SK-N-SH (cell line): ENCODE measurements around the gene SYNGR2.

Experiments used
- EZH2phosphoT487 ChIP-seq: fragments of 200-600 bp; sonication (generic); IDR thresholded peaks from 2 replicates; pipeline ENCODE4 v1.6.1; 2017; ENCODE audit warnings: low read depth, mixed run types, mild to moderate bottlenecking, antibody characterized with exemption, moderate library complexity, borderline replicate concordance
- JUND ChIP-seq: IDR thresholded peaks from 2 replicates; pipeline ENCODE4 v1.4.0; 2012
- MAX ChIP-seq: IDR thresholded peaks from 2 replicates; pipeline ENCODE4 v1.4.0; 2012; ENCODE audit warnings: low read depth
- PBX3 ChIP-seq: IDR thresholded peaks from 2 replicates; pipeline ENCODE4; 2012
- RAD21 ChIP-seq: IDR thresholded peaks from 2 replicates; pipeline ENCODE4 v1.6.1; 2012; ENCODE audit warnings: mild to moderate bottlenecking, low read length
- SMC3 ChIP-seq: IDR thresholded peaks from 2 replicates; pipeline ENCODE4 v1.6.1; 2012; ENCODE audit warnings: low read depth, low read length, improper control_type of control experiment
- TAF1 ChIP-seq: IDR thresholded peaks from 2 replicates; pipeline ENCODE4 v1.6.1; 2012; ENCODE audit warnings: low read depth, mild to moderate bottlenecking, low read length, moderate library complexity, borderline replicate concordance
- TEAD4 ChIP-seq: IDR thresholded peaks from 2 replicates; pipeline ENCODE4 v1.4.0; 2012; ENCODE audit warnings: mild to moderate bottlenecking, borderline replicate concordance; ENCODE audit not compliant: insufficient read depth
- ZBTB33 ChIP-seq: IDR thresholded peaks from 2 replicates; pipeline ENCODE4 v1.4.0; 2012; ENCODE audit warnings: low read depth, borderline replicate concordance
- TF ChIP-seq, protein P1 (sequence below): fragments of 200-600 bp; sonication (generic); IDR thresholded peaks from 2 replicates; pipeline ENCODE4 v1.6.1; 2017; ENCODE audit warnings: antibody characterized with exemption, mild to moderate bottlenecking, moderate library complexity
- TF ChIP-seq, protein P2 (sequence below): fragments of 150-350 bp; IDR thresholded peaks from 2 replicates; pipeline ENCODE4 v1.6.1; 2017; ENCODE audit warnings: antibody characterized with exemption, low read length, low read depth, borderline replicate concordance

GRCh38 chr17:78182504-78182903 is 14.1 kb downstream of the SYNGR2 start:
- TF ChIP-seq TAF1, result no peak
- TF ChIP-seq, protein P1, sequence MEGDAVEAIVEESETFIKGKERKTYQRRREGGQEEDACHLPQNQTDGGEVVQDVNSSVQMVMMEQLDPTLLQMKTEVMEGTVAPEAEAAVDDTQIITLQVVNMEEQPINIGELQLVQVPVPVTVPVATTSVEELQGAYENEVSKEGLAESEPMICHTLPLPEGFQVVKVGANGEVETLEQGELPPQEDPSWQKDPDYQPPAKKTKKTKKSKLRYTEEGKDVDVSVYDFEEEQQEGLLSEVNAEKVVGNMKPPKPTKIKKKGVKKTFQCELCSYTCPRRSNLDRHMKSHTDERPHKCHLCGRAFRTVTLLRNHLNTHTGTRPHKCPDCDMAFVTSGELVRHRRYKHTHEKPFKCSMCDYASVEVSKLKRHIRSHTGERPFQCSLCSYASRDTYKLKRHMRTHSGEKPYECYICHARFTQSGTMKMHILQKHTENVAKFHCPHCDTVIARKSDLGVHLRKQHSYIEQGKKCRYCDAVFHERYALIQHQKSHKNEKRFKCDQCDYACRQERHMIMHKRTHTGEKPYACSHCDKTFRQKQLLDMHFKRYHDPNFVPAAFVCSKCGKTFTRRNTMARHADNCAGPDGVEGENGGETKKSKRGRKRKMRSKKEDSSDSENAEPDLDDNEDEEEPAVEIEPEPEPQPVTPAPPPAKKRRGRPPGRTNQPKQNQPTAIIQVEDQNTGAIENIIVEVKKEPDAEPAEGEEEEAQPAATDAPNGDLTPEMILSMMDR, result no peak
- TF ChIP-seq MAX, result no peak
- no peak for TF ChIP-seq TEAD4
- TF ChIP-seq ZBTB33, result no peak
- TF ChIP-seq PBX3, result no peak
- no peak for TF ChIP-seq EZH2phosphoT487
- no peak for TF ChIP-seq JUND
- TF ChIP-seq RAD21, result no peak
- TF ChIP-seq, protein P2, sequence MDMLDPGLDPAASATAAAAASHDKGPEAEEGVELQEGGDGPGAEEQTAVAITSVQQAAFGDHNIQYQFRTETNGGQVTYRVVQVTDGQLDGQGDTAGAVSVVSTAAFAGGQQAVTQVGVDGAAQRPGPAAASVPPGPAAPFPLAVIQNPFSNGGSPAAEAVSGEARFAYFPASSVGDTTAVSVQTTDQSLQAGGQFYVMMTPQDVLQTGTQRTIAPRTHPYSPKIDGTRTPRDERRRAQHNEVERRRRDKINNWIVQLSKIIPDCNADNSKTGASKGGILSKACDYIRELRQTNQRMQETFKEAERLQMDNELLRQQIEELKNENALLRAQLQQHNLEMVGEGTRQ, result no peak
- TF ChIP-seq SMC3, result no peak
